Cardiac muscle cell (in vitro differentiated cells and primary cell): Measurements from ENCODE around the gene RTTN. TPM values are rescaled to one million over a fixed set of nuclear protein-coding genes. Genes with fewer than 3 reads are reported as not detected.

ENCODE experiments used
- DNase-seq, 2 donors: peaks; one replicate each; pipeline versions ENCODE4 v3.0.0 to v3.0.0-alpha.2; 2010 to 2017; ENCODE audit warnings: low read depth in 1 of 2, low spot score in 1 of 2
- H3K27ac ChIP-seq: fragments of 200-600 bp; sonication (generic); 2 replicates; pipeline ENCODE4 v1.5.1; 2016
- H3K27me3 ChIP-seq: fragments of 200-600 bp; sonication (generic); 2 replicates; pipeline ENCODE4 v1.6.0; 2016; ENCODE audit warnings: control low read depth
- H3K36me3 ChIP-seq: fragments of 200-600 bp; sonication (generic); 2 replicates; pipeline ENCODE4 v1.5.1; 2016; ENCODE audit warnings: control low read depth
- H3K4me1 ChIP-seq: fragments of 200-600 bp; sonication (generic); 2 replicates; pipeline ENCODE4 v1.8.1; 2017; ENCODE audit warnings: low read depth, mild to moderate bottlenecking, mixed run types
- H3K4me3 ChIP-seq: fragments of 200-600 bp; sonication (generic); 2 replicates; pipeline ENCODE4 v1.5.1; 2016; ENCODE audit warnings: mild to moderate bottlenecking
- H3K9me3 ChIP-seq: fragments of 200-600 bp; sonication (generic); 2 replicates; pipeline ENCODE4 v1.5.1; 2017; ENCODE audit warnings: low read depth, mild to moderate bottlenecking, control low read depth
- polyA plus RNA-seq: library from polyadenylated mRNA; unstranded; fragments of >200 nt; fragmentation: Nextera tagmentation; extraction: Ambion mirVana; gene quantifications from 2 replicates; pipeline ENCODE4 v1.2.1, GENCODE V29; 2016
- total RNA-seq: library from RNA; depleted of rRNA; stranded (reverse); fragments of >200 nt; gene quantifications from 2 replicates; pipeline ENCODE4 v1.2.3, GENCODE V29; 2016
- TF ChIP-seq, protein P1 (sequence below): IDR thresholded peaks from 2 replicates; pipeline ENCODE4 v1.5.1; 2012; ENCODE audit warnings: low read depth, mild to moderate bottlenecking, low read length

Gene RTTN
- total and polyA plus RNA-seq, 2 experiments from 2014 or later: 4.7 to 21.7 TPM

DNA sequence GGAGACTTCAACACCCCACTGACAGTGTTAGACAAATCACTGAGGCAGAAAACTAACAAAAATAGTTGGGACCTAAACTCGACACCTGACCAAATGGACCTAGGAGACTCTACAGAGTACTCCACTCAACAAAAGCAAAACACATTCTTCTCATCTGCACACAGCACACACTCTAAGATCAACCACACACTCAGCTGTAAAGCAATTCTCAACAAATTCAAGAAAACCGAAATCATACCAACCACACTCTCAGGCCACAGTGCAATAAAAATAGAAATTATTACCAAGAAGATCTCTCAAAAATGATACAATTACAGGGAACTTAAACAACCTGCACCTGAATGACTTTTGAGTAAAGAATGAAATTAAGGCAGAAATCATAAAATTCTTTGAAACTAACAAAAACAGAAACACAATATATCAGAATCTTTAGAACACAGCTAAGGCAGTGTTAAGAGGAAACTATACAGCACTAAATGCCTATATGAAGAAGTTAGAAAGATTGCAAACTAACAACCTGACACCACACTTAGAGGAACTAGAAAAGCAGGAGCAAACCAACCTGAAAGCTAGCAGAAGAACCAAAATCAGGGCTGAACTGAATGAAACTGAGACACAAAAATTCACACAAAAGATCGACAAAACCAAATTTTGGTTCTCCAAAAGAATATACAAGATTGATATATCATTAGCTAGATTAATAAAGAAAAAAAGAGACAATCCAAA, 46.3 kb downstream of the RTTN start:
- Histone ChIP-seq H3K9me3 (no peaks in the 10 kb centered on the region), H3K27ac (no peak overlapping the region), H3K4me1 (no peaks in the 10 kb centered on the region), H3K36me3 (peaks cover 4% of the 10 kb centered on the region), H3K27me3 (no peaks in the 10 kb centered on the region), H3K4me3 (no peak overlapping the region)
- DNase-seq: no peak
- TF ChIP-seq, protein P1, sequence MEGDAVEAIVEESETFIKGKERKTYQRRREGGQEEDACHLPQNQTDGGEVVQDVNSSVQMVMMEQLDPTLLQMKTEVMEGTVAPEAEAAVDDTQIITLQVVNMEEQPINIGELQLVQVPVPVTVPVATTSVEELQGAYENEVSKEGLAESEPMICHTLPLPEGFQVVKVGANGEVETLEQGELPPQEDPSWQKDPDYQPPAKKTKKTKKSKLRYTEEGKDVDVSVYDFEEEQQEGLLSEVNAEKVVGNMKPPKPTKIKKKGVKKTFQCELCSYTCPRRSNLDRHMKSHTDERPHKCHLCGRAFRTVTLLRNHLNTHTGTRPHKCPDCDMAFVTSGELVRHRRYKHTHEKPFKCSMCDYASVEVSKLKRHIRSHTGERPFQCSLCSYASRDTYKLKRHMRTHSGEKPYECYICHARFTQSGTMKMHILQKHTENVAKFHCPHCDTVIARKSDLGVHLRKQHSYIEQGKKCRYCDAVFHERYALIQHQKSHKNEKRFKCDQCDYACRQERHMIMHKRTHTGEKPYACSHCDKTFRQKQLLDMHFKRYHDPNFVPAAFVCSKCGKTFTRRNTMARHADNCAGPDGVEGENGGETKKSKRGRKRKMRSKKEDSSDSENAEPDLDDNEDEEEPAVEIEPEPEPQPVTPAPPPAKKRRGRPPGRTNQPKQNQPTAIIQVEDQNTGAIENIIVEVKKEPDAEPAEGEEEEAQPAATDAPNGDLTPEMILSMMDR: no peak

DNA sequence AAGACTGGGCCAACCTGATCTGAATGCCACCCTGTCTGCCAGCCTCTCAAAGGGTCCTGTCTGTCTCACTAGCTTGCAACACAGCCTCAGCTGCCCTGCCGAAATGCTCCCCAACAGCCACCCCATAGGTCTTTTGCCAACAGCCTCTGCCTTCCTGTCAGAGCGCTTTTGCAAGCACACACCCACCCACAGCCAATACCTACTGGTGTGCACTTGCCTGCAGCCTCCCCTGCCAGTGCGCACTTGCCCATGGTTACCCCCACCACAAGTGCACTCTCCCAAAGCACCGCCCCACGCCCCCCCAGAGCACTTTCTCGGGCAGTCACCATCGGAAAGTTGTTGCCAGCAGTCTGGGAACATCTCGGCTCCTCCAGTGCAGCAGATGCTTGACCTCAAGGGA, 48.6 kb downstream of the RTTN start:
- no peaks in the 10 kb centered on the region for H3K27me3 ChIP-seq
- no peaks in the 10 kb centered on the region for H3K9me3 ChIP-seq
- TF ChIP-seq, protein P1: no peak

DNA sequence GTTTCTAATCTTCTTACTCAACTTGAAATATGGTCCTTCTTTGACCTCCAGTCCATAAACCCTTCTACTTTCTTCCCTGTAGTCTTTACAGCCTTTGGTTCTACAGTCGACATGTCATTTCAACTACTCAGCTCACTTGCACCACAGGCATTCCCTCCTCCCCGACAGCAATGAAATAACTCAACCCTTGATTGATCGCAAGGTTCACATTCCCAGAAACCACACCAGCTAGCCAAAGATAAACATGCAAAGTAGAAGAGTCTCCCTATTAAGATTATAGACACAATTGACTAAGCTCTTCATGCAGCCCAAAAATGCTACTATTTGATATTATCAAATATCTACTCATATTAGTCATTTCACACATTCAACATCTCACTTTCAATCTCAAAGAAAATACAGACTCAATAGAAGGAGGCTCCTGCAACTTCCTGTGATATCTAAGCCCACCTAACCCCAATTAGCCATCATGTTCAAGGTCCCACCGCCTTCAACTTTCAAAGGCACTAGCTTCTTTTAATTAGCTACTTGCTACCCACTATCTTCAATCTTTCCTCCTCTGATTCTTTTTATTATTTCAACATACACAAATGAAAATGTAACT, 50.8 kb downstream of the RTTN start:
- no peaks in the 10 kb centered on the region for H3K4me1 ChIP-seq
- DNase-seq: peak in 1 of 2 donors; percentile 67
- no peak overlapping the region for H3K27ac ChIP-seq
- peaks cover 6% of the 10 kb centered on the region for H3K36me3 ChIP-seq
- no peaks in the 10 kb centered on the region for H3K9me3 ChIP-seq
- no peak overlapping the region for H3K4me3 ChIP-seq
- TF ChIP-seq, protein P1: no peak
- H3K27me3 ChIP-seq: no peaks in the 10 kb centered on the region

More for the DNA sequence above, 48.6 kb downstream of the RTTN start:
- Histone ChIP-seq H3K4me1 (no peaks in the 10 kb centered on the region), H3K27ac (no peak overlapping the region), H3K4me3 (no peak overlapping the region), H3K36me3 (peaks cover under 1% of the 10 kb centered on the region)
- DNase-seq: no peak

DNA sequence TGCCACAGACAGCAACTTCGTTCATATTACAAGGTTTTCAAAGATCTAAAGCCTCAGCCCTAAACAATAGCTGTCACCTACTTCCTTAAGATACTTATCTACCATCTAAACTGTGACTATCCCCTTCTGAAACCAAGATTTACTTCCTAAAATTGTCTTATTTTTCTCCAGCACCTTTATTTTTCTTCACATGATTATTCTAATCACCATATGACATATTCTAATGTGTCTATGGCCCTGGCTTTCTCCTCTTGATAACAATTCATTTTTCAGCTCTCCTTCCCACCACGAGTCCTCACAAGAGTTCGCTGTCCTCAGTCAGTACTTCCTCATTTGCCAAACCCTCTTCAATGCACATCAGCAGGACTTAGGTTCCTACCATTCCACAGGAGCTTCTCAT, 53.9 kb downstream of the RTTN start:
- H3K4me3 ChIP-seq: no peak overlapping the region
- H3K4me1 ChIP-seq: no peaks in the 10 kb centered on the region
- TF ChIP-seq, protein P1: no peak
- H3K9me3 ChIP-seq: no peaks in the 10 kb centered on the region
- H3K27me3 ChIP-seq: no peaks in the 10 kb centered on the region
- peaks cover 14% of the 10 kb centered on the region for H3K36me3 ChIP-seq
- H3K27ac ChIP-seq: no peak overlapping the region
- DNase-seq: no peak

DNA sequence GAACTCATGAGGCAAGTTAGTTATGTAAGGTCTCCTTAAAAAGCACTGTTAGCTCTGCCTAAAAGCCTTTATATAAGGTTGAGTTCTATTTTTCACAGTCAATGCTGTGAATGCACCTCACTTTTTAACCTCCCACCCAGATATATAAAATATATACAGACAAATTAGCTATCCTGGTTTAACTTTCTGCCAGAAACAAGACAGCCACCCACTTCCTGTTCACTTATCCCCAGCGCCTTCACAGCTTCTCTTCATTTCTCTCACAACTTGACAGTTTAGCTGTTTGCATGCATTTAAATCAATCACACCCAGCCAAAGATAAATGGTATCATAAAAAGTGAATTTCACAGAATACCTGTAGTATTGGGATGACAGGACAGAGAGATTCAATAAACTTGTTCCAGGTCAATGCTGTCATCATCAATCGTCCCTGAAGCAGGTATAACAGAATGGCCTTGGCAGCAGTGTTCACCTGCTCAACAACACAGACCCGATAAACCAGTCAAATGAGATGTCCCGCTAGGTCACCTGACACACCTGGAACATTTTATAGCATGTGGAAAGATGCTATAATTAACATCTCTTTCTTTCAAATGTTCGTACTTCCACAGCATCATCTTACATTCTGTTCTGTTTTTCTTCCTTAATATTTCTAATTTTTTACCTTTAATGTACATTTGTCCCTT, 55.7 kb downstream of the RTTN start:
- no peaks in the 10 kb centered on the region for H3K27me3 ChIP-seq
- TF ChIP-seq, protein P1: no peak
- H3K4me1 ChIP-seq: no peaks in the 10 kb centered on the region
- H3K9me3 ChIP-seq: no peaks in the 10 kb centered on the region
- DNase-seq: no peak
- no peak overlapping the region for H3K4me3 ChIP-seq
- peaks cover 14% of the 10 kb centered on the region for H3K36me3 ChIP-seq
- H3K27ac ChIP-seq: no peak overlapping the region
